NCI-H2081 treated with DMSO at 0.1 percent for 48 hours (cell line): ENCODE data around the gene PCDHB11.
A peak's percentile ranks its signal among the peaks of the same experiment; 100 is the strongest.
"Not testable (repeated sequence)": the region's sequence is repeated elsewhere in the genome, so short reads cannot be mapped to it uniquely, and the experiment has no call there.

Experiments used
- DNase-seq: peaks from one replicate; lab custom pipeline; 2025; lab: John Stamatoyannopoulos, UW

PCDHB11 gene

GRCh38 chr5:141199359-141200235 lies at the start of gene PCDHB11:
PCDHB11 (plus strand) TSS chr5:141199627; CDS start chr5:141199775, 148 bp downstream.
- peak; percentile 26 for DNase-seq

DNA sequence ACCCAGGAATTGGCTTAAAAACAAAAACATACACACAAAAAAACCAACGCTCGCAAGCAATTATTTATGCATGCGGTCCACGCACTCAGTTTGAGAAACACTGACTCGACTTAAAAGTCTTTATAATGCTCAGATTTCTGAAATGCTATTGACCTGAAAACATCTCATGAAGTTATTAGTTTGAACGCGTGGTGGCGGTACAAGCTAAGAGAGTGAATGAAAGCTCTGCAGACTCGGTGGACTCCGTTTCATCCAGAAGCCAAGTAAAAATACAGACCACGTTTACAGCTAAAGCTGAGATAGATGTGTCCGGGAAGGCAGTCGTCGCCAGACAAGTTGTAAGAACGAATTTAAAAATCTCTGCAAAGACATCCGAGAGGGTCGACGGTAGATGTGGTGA lies 49.6 kb upstream of the PCDHB11 start, which contains the start of gene PCDHB6:
PCDHB6 (plus strand) TSS at position 246 of the 400 bp plus-strand sequence. CDS start 201 bp downstream, outside the sequence.
- DNase-seq: no peak

DNA sequence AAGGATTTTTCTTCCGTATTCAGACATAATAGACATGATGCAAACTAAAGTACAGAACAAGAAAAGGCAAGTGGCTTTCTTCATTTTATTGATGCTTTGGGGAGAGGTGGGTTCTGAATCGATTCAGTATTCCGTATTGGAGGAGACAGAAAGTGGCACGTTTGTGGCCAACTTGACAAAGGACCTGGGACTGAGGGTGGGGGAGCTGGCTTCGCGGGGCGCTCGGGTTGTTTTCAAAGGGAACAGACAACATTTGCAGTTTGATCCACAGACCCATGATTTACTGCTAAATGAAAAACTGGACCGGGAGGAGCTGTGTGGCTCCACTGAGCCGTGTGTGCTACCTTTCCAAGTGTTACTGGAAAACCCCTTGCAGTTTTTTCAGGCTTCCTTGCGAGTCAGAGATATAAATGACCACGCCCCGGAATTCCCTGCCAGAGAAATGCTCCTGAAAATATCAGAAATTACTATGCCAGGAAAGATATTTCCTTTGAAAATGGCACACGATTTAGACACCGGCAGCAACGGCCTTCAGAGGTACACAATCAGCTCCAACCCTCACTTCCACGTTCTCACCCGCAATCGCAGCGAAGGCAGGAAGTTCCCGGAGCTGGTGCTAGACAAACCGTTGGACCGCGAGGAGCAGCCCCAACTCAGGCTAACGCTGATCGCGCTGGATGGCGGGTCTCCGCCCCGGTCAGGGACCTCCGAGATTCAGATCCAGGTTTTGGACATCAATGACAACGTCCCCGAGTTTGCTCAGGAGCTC lies 49.0 kb upstream of the PCDHB11 start:
- no peak for DNase-seq

GRCh38 chr5:141150993-141151325 lies 48.5 kb upstream of the PCDHB11 start:
- no peak for DNase-seq

GRCh38 chr5:141151632-141152031 lies 47.8 kb upstream of the PCDHB11 start:
- not testable (repeated sequence) for DNase-seq

GRCh38 chr5:141152096-141152495 lies 47.3 kb upstream of the PCDHB11 start:
- not testable (repeated sequence) for DNase-seq

GRCh38 chr5:141155540-141156374 lies 43.7 kb upstream of the PCDHB11 start:
- DNase-seq: no peak

GRCh38 chr5:141157356-141157755 lies 42.1 kb upstream of the PCDHB11 start:
- not testable (repeated sequence) for DNase-seq

DNA sequence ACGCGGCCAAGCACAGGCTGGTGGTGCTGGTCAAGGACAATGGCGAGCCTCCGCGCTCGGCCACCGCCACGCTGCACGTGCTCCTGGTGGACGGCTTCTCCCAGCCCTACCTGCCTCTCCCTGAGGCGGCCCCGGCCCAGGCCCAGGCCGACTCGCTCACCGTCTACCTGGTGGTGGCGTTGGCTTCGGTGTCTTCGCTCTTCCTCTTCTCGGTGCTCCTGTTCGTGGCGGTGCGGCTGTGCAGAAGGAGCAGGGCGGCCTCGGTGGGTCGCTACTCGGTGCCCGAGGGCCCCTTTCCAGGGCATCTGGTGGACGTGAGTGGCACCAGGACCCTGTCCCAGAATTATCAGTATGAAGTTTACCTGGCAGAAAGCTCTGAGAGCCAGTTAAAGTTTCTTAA lies 41.5 kb upstream of the PCDHB11 start:
- DNase-seq: not testable (repeated sequence)

DNA sequence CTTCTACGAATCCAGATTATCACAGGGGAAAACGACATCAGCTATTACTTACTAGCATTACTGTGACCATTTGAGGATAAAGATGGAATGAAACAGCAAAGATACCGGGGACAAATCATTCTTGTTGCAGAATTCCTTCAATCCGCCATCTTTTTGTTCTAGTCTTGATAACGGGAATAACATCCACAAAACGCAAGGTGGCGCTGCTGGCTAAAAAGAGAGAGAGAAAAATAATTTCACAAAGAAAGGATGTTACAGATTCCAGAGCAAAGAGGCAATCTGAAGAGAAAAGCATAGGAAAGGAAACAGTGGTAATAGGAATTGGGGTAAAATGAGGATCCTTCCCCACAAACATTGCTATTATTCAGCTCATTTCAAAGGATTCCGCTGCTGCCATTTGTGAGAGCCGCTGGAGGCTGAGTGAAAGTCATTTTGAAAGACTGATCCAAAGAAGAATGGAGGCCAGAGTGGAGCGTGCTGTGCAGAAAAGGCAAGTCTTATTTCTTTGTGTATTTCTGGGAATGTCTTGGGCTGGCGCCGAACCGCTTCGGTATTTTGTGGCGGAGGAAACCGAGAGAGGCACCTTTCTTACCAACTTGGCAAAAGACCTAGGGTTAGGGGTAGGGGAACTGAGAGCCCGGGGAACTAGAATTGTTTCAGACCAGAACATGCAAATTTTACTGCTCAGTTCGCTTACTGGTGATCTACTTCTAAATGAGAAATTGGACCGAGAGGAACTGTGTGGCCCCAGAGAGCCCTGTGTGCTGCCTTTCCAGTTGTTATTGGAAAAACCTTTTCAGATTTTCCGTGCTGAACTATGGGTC lies 26.8 kb upstream of the PCDHB11 start, which contains the start of gene PCDHB7:
PCDHB7 (plus strand) TSS at position 264 of the 824 bp plus-strand sequence; CDS start at position 456, 192 bp downstream.
- no peak for DNase-seq

- DNase-seq: not testable (repeated sequence)
Measured at GRCh38 chr5:141174291-141175104, 24.9 kb upstream of the PCDHB11 start.

- DNase-seq: no peak
Measured at GRCh38 chr5:141175933-141176332, 23.5 kb upstream of the PCDHB11 start.

DNA sequence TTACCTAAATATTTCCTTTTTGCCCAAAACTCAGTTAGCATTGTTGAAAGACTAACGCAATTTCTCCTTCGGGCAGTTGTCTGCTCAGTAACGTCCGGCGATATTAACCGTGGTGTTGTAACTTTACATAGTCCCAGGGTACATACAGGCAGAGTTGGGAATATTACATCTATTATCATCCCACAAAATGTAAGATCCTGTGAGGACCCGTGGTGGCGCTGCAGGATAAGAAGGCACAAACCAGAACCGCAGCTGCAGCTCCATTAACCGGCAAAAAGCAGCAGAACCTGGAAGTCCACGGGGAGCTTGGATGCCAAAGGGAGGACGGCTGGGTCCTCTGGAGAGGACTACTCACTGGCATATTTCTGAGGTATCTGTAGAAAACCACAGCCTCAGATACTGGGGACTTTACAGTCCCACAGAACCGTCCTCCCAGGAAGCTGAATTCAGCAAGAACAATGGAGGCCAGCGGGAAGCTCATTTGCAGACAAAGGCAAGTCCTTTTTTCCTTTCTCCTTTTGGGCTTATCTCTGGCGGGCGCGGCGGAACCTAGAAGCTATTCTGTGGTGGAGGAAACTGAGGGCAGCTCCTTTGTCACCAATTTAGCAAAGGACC lies 21.7 kb upstream of the PCDHB11 start, which contains the start of gene PCDHB8:
PCDHB8 (plus strand) TSS at position 214 of the 615 bp plus-strand sequence; CDS start at position 459, 245 bp downstream.
- not testable (repeated sequence) for DNase-seq

DNA sequence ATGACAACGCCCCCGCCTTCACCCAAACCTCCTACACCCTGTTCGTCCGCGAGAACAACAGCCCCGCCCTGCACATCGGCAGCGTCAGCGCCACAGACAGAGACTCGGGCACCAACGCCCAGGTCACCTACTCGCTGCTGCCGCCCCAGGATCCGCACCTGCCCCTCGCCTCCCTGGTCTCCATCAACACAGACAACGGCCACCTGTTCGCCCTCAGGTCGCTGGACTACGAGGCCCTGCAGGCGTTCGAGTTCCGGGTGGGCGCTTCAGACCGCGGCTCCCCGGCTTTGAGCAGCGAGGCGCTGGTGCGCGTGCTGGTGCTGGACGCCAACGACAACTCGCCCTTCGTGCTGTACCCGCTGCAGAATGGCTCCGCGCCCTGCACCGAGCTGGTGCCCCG lies 20.1 kb upstream of the PCDHB11 start:
- DNase-seq: not testable (repeated sequence)

DNA sequence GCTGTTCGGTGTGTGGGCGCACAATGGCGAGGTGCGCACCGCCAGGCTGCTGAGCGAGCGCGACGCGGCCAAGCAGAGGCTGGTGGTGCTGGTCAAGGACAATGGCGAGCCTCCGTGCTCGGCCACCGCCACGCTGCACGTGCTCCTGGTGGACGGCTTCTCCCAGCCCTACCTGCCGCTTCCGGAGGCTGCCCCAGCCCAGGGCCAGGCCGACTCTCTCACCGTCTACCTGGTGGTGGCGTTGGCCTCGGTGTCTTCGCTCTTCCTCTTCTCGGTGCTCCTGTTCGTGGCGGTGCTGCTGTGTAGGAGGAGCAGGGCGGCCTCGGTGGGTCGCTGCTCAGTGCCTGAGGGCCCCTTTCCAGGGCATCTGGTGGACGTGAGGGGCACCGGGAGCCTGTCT lies 19.6 kb upstream of the PCDHB11 start:
- DNase-seq: not testable (repeated sequence)

DNA sequence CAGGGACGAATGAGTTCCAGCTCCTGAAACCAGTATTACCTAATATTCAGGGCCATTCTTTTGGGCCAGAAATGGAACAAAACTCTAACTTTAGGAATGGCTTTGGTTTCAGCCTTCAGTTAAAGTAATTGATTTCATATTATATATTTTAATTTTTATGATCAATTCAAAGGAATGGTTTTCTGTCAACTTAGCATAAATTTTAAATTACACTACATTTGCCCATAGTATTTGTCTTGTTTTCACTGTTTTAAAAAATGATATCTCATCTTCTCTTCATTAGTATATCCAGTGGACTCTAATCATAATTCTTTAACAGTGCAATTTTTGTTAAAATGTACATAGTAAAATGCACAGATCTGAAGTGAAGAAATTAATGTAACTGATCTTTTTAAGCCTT lies 19.1 kb upstream of the PCDHB11 start:
- no peak for DNase-seq

GRCh38 chr5:141182248-141182647 lies 17.2 kb upstream of the PCDHB11 start, which contains the start of gene PCDHB16:
PCDHB16 (plus strand) TSS chr5:141182387; CDS start chr5:141182560, 173 bp downstream.
- DNase-seq: peak; percentile 4

DNA sequence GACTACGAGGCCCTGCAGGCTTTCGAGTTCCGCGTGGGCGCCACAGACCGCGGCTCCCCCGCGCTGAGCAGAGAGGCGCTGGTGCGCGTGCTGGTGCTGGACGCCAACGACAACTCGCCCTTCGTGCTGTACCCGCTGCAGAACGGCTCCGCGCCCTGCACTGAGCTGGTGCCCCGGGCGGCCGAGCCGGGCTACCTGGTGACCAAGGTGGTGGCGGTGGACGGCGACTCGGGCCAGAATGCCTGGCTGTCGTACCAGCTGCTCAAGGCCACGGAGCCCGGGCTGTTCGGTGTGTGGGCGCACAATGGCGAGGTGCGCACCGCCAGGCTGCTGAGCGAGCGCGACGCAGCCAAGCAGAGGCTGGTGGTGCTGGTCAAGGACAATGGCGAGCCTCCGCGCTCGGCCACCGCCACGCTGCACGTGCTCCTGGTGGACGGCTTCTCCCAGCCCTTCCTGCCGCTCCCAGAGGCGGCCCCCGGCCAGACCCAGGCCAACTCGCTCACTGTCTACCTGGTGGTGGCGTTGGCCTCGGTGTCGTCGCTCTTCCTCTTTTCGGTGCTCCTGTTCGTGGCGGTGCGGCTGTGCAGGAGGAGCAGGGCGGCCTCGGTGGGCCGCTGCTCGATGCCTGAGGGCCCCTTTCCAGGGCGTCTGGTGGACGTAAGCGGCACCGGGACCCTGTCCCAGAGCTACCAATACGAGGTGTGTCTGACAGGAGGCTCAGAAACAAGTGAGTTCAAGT lies 15.1 kb upstream of the PCDHB11 start:
- not testable (repeated sequence) for DNase-seq
